PC-9 (cell line): Measurements from ENCODE around the gene MACROH2A2. TPM values are rescaled to one million over a fixed set of nuclear protein-coding genes. Genes with fewer than 3 reads are reported as not detected.

ENCODE experiments used
- BruUV-seq: library from RNA; stranded (reverse); fragments of 400-500 nt; replicated peaks from 2 replicates; lab custom pipeline; 2021; lab: Mats Ljungman, UMichigan
- CTCF ChIA-PET: fragments of 300-600 bp; sonication (Branson Sonifier 250); formaldehyde crosslinking; loops from one replicate; lab custom pipeline; 2022; ENCODE audit warnings: antibody characterized with exemption; lab: Charles Lee
- POLR2A ChIA-PET: fragments of 300-600 bp; sonication (Branson Sonifier 250); formaldehyde crosslinking; loops from one replicate; lab custom pipeline; 2022; ENCODE audit warnings: antibody characterized with exemption; ENCODE audit not compliant: unreplicated experiment; lab: Charles Lee
- DNase-seq, 2 experiments: peaks; one replicate each; pipeline versions ENCODE4 v3.0.0 to v3.0.0-alpha.2; 2015 to 2022; ENCODE audit warnings: mixed read lengths in 1 of 2
- H2AFZ ChIP-seq: fragments of 200-600 bp; sonication (generic); 2 replicates; pipeline ENCODE4 v1.8.1; 2017; ENCODE audit warnings: antibody characterized with exemption
- H3F3A ChIP-seq: fragments of 200-600 bp; sonication (generic); 2 replicates; pipeline ENCODE4 v1.8.1; 2017; ENCODE audit warnings: antibody characterized with exemption, mild to moderate bottlenecking, low read depth; ENCODE audit not compliant: insufficient read depth
- H3K27ac ChIP-seq: fragments of 200-600 bp; sonication (generic); 2 replicates; pipeline ENCODE4 v1.6.1; 2016; ENCODE audit warnings: mixed run types
- H3K27me3 ChIP-seq: fragments of 200-600 bp; sonication (generic); 2 replicates; pipeline ENCODE4 v1.6.1; 2016; ENCODE audit warnings: low read depth, mixed run types; ENCODE audit not compliant: insufficient read depth
- H3K36me3 ChIP-seq: fragments of 200-600 bp; sonication (generic); 2 replicates; pipeline ENCODE4 v1.6.1; 2016; ENCODE audit warnings: low read depth, mixed run types
- H3K4me1 ChIP-seq: fragments of 200-600 bp; sonication (generic); replicated peaks from 2 replicates; pipeline ENCODE4 v1.6.1; 2016; ENCODE audit warnings: mixed run types; ENCODE audit not compliant: insufficient read depth
- H3K4me2 ChIP-seq: fragments of 200-600 bp; sonication (generic); 2 replicates; pipeline ENCODE4 v1.6.1; 2017; ENCODE audit warnings: mixed run types
- H3K4me3 ChIP-seq: fragments of 200-600 bp; sonication (generic); 2 replicates; pipeline ENCODE4 v1.6.1; 2016; ENCODE audit warnings: mixed run types
- H3K79me2 ChIP-seq: fragments of 200-600 bp; sonication (generic); 2 replicates; pipeline ENCODE4 v1.6.1; 2017; ENCODE audit warnings: low read depth, mixed run types
- H3K9me2 ChIP-seq: fragments of 200-600 bp; sonication (generic); 2 replicates; pipeline ENCODE4 v1.8.1; 2017; ENCODE audit warnings: mild to moderate bottlenecking; ENCODE audit not compliant: insufficient read depth
- H3K9me3 ChIP-seq: fragments of 200-600 bp; sonication (generic); 2 replicates; pipeline ENCODE4 v1.8.1; 2016; ENCODE audit warnings: low read depth; ENCODE audit not compliant: insufficient read depth
- H4K20me1 ChIP-seq: fragments of 200-600 bp; sonication (generic); 2 replicates; pipeline ENCODE4 v1.8.1; 2017; ENCODE audit not compliant: insufficient read depth
- EZH2 ChIP-seq: fragments of 200-600 bp; sonication (generic); IDR thresholded peaks from 2 replicates; pipeline ENCODE4 v1.8.0; 2017; ENCODE audit warnings: antibody characterized with exemption, low read depth
- intact Hi-C: fragments of 100-400 bp; cut with micrococcal nuclease; formaldehyde crosslinking; loops from one replicate; pipeline ENCODE4 v1.10.0; 2022; ENCODE audit not compliant: unreplicated experiment
- total RNA-seq: library from RNA; stranded (reverse); gene quantifications from 2 replicates; pipeline ENCODE4 v1.2.3, GENCODE V29; 2021
- TF ChIP-seq, protein P1 (sequence below): fragments of 200-600 bp; sonication (generic); conservative IDR thresholded peaks from 2 replicates; pipeline ENCODE4 v1.6.1; 2017; ENCODE audit warnings: mixed run types, antibody characterized with exemption, mild to moderate bottlenecking, moderate library complexity

The MACROH2A2 gene
- total RNA-seq, 1 experiment from 2014 or later: not detected

GRCh38 chr10:70130878-70131559 is 78.4 kb downstream of the MACROH2A2 start:
- H3K9me2 ChIP-seq: no peaks in the 10 kb centered on the region
- intact Hi-C loops: loop anchor here (1.0 kb wide), 1 partner anchor 15 kb away; the partner anchor contains the start of gene TYSND1
- H2AFZ ChIP-seq: no peak overlapping the region
- ChIA-PET POLR2A (no interaction called here), CTCF (no interaction called here)
- peak; percentile 22 to 94 for DNase-seq
- no peaks in the 10 kb centered on the region for H3K9me3 ChIP-seq
- peak overlapping the region; percentile 90 for H3K27ac ChIP-seq
- H3K4me2 ChIP-seq: peak overlapping the region; percentile 92
- BruUV-seq: no TSS peak
- H3F3A ChIP-seq: peaks cover 39% of the 10 kb centered on the region
- H3K27me3 ChIP-seq: no peaks in the 10 kb centered on the region
- H3K79me2 ChIP-seq: peaks cover 61% of the 10 kb centered on the region
- 0 out of 2 replicates have a peak, but pooled peaks cover 4% of the 10 kb centered on the region for H3K36me3 ChIP-seq
- H3K4me3 ChIP-seq: peak overlapping the region; percentile 100
- TF ChIP-seq, protein P1, sequence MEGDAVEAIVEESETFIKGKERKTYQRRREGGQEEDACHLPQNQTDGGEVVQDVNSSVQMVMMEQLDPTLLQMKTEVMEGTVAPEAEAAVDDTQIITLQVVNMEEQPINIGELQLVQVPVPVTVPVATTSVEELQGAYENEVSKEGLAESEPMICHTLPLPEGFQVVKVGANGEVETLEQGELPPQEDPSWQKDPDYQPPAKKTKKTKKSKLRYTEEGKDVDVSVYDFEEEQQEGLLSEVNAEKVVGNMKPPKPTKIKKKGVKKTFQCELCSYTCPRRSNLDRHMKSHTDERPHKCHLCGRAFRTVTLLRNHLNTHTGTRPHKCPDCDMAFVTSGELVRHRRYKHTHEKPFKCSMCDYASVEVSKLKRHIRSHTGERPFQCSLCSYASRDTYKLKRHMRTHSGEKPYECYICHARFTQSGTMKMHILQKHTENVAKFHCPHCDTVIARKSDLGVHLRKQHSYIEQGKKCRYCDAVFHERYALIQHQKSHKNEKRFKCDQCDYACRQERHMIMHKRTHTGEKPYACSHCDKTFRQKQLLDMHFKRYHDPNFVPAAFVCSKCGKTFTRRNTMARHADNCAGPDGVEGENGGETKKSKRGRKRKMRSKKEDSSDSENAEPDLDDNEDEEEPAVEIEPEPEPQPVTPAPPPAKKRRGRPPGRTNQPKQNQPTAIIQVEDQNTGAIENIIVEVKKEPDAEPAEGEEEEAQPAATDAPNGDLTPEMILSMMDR: no peak
- TF ChIP-seq EZH2: no peak
- peaks cover 20% of the 10 kb centered on the region for H3K4me1 ChIP-seq
- no peaks in the 10 kb centered on the region for H4K20me1 ChIP-seq

- no TSS peak for BruUV-seq
- POLR2A ChIA-PET: interaction anchor here (0.6 kb wide), 1 partner anchor 602 kb away, joined by 3 read pairs; no protein-coding TSS in a partner anchor
- peak in 1 of 2 experiments; percentile 24 for DNase-seq
- intact Hi-C loops: loop anchor here (1.0 kb wide), 1 partner anchor 15 kb away; the partner anchor contains the start of gene TYSND1
- Histone ChIP-seq H3K4me1 (peaks cover 20% of the 10 kb centered on the region), H3K9me3 (no peaks in the 10 kb centered on the region), H3K36me3 (0 out of 2 replicates have a peak, but pooled peaks cover 4% of the 10 kb centered on the region), H3K9me2 (no peaks in the 10 kb centered on the region), H3K4me3 (peak overlapping the region; percentile 100), H3K4me2 (peak overlapping the region; percentile 92), H4K20me1 (no peaks in the 10 kb centered on the region), H2AFZ (no peak overlapping the region), H3K79me2 (peaks cover 57% of the 10 kb centered on the region), H3F3A (peaks cover 39% of the 10 kb centered on the region), H3K27me3 (no peaks in the 10 kb centered on the region), H3K27ac (peak overlapping the region; percentile 90)
- CTCF ChIA-PET: no interaction called here
- TF ChIP-seq, protein P1: no peak
- TF ChIP-seq EZH2: no peak
Observed at GRCh38 chr10:70131560-70131937, 78.9 kb downstream of the MACROH2A2 start.

GRCh38 chr10:70132098-70133029 is 79.7 kb downstream of the MACROH2A2 start, which contains the start of gene AIFM2:
AIFM2 (minus strand) TSS chr10:70132825; CDS start chr10:70124084, 8,741 bp downstream.
- Histone ChIP-seq H3K4me2 (peak within 1 kb of the TSS; percentile 92), H3K4me1 (peaks cover 20% of the 10 kb centered on the region), H3K4me3 (peak within 1 kb of the TSS; percentile 100), H4K20me1 (no peaks in the 10 kb centered on the region), H3K9me2 (no peaks in the 10 kb centered on the region), H2AFZ (peak within 1 kb of the TSS; percentile 91), H3K27ac (peak within 1 kb of the TSS; percentile 90), H3K9me3 (no peaks in the 10 kb centered on the region), H3K79me2 (peaks cover 49% of the 10 kb centered on the region), H3F3A (peaks cover 39% of the 10 kb centered on the region), H3K27me3 (no peaks in the 10 kb centered on the region), H3K36me3 (0 out of 2 replicates have a peak, but pooled peaks cover 4% of the 10 kb centered on the region)
- peak; percentile 78 to 90 for DNase-seq
- CTCF ChIA-PET: interaction anchor here (0.6 kb wide), 1 partner anchor 14 kb away, joined by 4 read pairs; no protein-coding TSS in a partner anchor
- intact Hi-C loops: no loop called here
- TF ChIP-seq EZH2: no peak
- TF ChIP-seq, protein P1: peak; percentile 19; the same call in 1 of the 2 replicates
- POLR2A ChIA-PET: interaction anchor here (0.6 kb wide), 1 partner anchor 601 kb away, joined by 3 read pairs; no protein-coding TSS in a partner anchor
- BruUV-seq: TSS peak; percentile 25
